HCT116 (cell line): ENCODE results near the gene IQGAP3. TPM values are rescaled to one million over a fixed set of nuclear protein-coding genes. Genes with fewer than 3 reads are reported as not detected.

Source experiments
- ATAC-seq: fragments of 200-7000 bp; cut with Tn5 transposase; 2 replicates; pipeline ENCODE4 v1.9.1; 2020; ENCODE audit warnings: mild to moderate bottlenecking, moderate library complexity
- BruUV-seq: library from RNA; stranded (reverse); fragments of 400-500 nt; replicated peaks from 2 replicates; lab custom pipeline; 2021; lab: Mats Ljungman, UMichigan
- CTCF ChIA-PET: fragments of 300-600 bp; sonication (Branson Sonifier 250); formaldehyde crosslinking; loops from one replicate; lab custom pipeline; 2021; ENCODE audit warnings: antibody characterized with exemption; lab: Charles Lee
- POLR2A ChIA-PET: fragments of 300-600, 350-600 bp; sonication (Branson Sonifier 250); formaldehyde crosslinking; loops from one replicate; lab custom pipeline; 2021; ENCODE audit warnings: antibody characterized with exemption; lab: Charles Lee
- RAD21 ChIA-PET, 2 experiments: fragments of 300-600 bp; sonication (Branson Sonifier 250); formaldehyde crosslinking; loops; one replicate each; lab custom pipeline; 2023; ENCODE audit warnings: low total read pairs in 2 of 2; ENCODE audit not compliant: uncharacterized antibody in 2 of 2, unreplicated experiment in 2 of 2, low non-redundant PET in 1 of 2; lab: Charles Lee
- DNase-seq: peaks from one replicate; pipeline ENCODE4 v3.0.0-alpha.2; 2010; ENCODE audit warnings: low read depth, low spot score
- H2AFZ ChIP-seq: fragments of 200-600 bp; shearing (Covaris generic), sonication (generic); 2 replicates; pipeline ENCODE4 v1.6.1; 2017; ENCODE audit warnings: low read depth, mixed run types, mixed read lengths, antibody characterized with exemption, low read length; ENCODE audit not compliant: poor library complexity, severe bottlenecking
- H3K27ac ChIP-seq: 2 replicates; pipeline ENCODE4 v1.5.1; 2012; ENCODE audit warnings: low read depth, low read length
- H3K27me3 ChIP-seq: fragments of 200-600 bp; sonication (generic); 2 replicates; pipeline ENCODE4 v1.6.1; 2016; ENCODE audit warnings: mixed run types, low read length, mixed read lengths; ENCODE audit not compliant: insufficient read depth
- H3K36me3 ChIP-seq, 2 experiments: fragments of 200-500 bp in 1 of 2; fragments of 200-600 bp in 1 of 2; sonication (Bioruptor generic) in 1 of 2; sonication (generic) in 1 of 2; 2 replicates each; pipeline versions ENCODE4 v1.5.1 to v1.6.1; 2014 to 2016; ENCODE audit warnings: low read length in 2 of 2, inconsistent platforms in 1 of 2, mixed read lengths in 1 of 2, mixed run types in 1 of 2; ENCODE audit not compliant: insufficient read depth in 2 of 2, control insufficient read depth in 1 of 2
- H3K4me1 ChIP-seq, 2 experiments: fragments of 200-600 bp in 1 of 2; sonication (generic) in 1 of 2; 2 replicates each; pipeline versions ENCODE4 v1.5.1 to v1.6.1; 2012 to 2017; ENCODE audit warnings: low read length in 2 of 2, inconsistent platforms in 1 of 2, mild to moderate bottlenecking in 1 of 2, mixed read lengths in 1 of 2, mixed run types in 1 of 2, moderate library complexity in 1 of 2; ENCODE audit not compliant: insufficient read depth in 2 of 2, control insufficient read depth in 1 of 2
- H3K4me2 ChIP-seq: fragments of 200-600 bp; sonication (generic); 2 replicates; pipeline ENCODE4 v1.6.1; 2017; ENCODE audit warnings: mixed run types, low read length, mixed read lengths
- H3K4me3 ChIP-seq, 2 experiments: fragments of 200-600 bp in 1 of 2; sonication (generic) in 1 of 2; replicated peaks in 1 of 2; 2 replicates each; pipeline ENCODE4 v1.5.1; 2011 to 2016; ENCODE audit warnings: low read length in 2 of 2, control low read depth in 1 of 2, low read depth in 1 of 2, mild to moderate bottlenecking in 1 of 2, mixed read lengths in 1 of 2, mixed run types in 1 of 2
- H3K79me2 ChIP-seq: fragments of 200-600 bp; sonication (generic); 2 replicates; pipeline ENCODE4 v1.6.1; 2017; ENCODE audit warnings: mild to moderate bottlenecking, mixed run types, low read length, moderate library complexity, mixed read lengths; ENCODE audit not compliant: insufficient read depth
- H3K9ac ChIP-seq: fragments of 200-600 bp; sonication (generic); 2 replicates; pipeline ENCODE4 v1.6.1; 2016; ENCODE audit warnings: low read length, mixed read lengths
- H3K9me2 ChIP-seq: fragments of 200-600 bp; sonication (generic), shearing (Covaris generic); 2 replicates; pipeline ENCODE4 v1.6.1; 2017; ENCODE audit warnings: mixed run types, mild to moderate bottlenecking, moderate library complexity; ENCODE audit not compliant: insufficient read depth
- H3K9me3 ChIP-seq, 2 experiments: fragments of 200-500 bp in 1 of 2; fragments of 200-600 bp in 1 of 2; sonication (Bioruptor generic) in 1 of 2; sonication (generic) in 1 of 2; 2 replicates each; pipeline ENCODE4 v1.6.1; 2014 to 2017; ENCODE audit warnings: low read length in 2 of 2, mixed read lengths in 2 of 2, inconsistent platforms in 1 of 2, low read depth in 1 of 2, mild to moderate bottlenecking in 1 of 2, mixed run types in 1 of 2, moderate library complexity in 1 of 2; ENCODE audit not compliant: control insufficient read depth in 1 of 2, insufficient read depth in 1 of 2
- H4K20me1 ChIP-seq: fragments of 200-600 bp; sonication (generic), shearing (Covaris generic); 2 replicates; pipeline ENCODE4 v1.6.1; 2017; ENCODE audit warnings: mixed run types, mild to moderate bottlenecking, moderate library complexity; ENCODE audit not compliant: insufficient read depth
- CBX3 ChIP-seq: IDR thresholded peaks from 2 replicates; pipeline ENCODE4 v1.6.1; 2012; ENCODE audit warnings: low read depth
- CEBPB ChIP-seq: IDR thresholded peaks from 2 replicates; pipeline ENCODE4 v1.6.1; 2012; ENCODE audit warnings: low read depth
- ELF1 ChIP-seq: IDR thresholded peaks from 2 replicates; pipeline ENCODE4 v1.6.1; 2012; ENCODE audit warnings: low read depth, borderline replicate concordance
- POLR2A ChIP-seq: IDR thresholded peaks from 2 replicates; pipeline ENCODE4 v1.7.0; 2011; ENCODE audit warnings: borderline replicate concordance; ENCODE audit not compliant: insufficient read depth, insufficient read length; ENCODE audit errors: extremely low read depth
- RAD21 ChIP-seq: IDR thresholded peaks from 2 replicates; pipeline ENCODE4 v1.6.1; 2012; ENCODE audit warnings: low read depth, mild to moderate bottlenecking
- SIN3A ChIP-seq: IDR thresholded peaks from 2 replicates; pipeline ENCODE4 v1.6.1; 2012; ENCODE audit warnings: low read depth
- SRF ChIP-seq: IDR thresholded peaks from 2 replicates; pipeline ENCODE4 v1.6.1; 2012; ENCODE audit warnings: low read depth
- TCF7L2 ChIP-seq: IDR thresholded peaks from 2 replicates; pipeline ENCODE4 v1.7.0; 2011; ENCODE audit warnings: borderline replicate concordance, inconsistent platforms; ENCODE audit not compliant: insufficient read depth, insufficient read length; ENCODE audit errors: extremely low read depth
- YY1 ChIP-seq: IDR thresholded peaks from 2 replicates; pipeline ENCODE4 v1.6.1; 2011; ENCODE audit warnings: low read length, low read depth, moderate library complexity, mild to moderate bottlenecking; ENCODE audit not compliant: insufficient replicate concordance; ENCODE audit errors: extremely low read depth
- ZFX ChIP-seq: fragments of 450-650 bp; IDR thresholded peaks from 2 replicates; pipeline ENCODE4 v1.6.1; 2017
- ZNF274 ChIP-seq: fragments of 200-500 bp; sonication (Bioruptor generic); IDR thresholded peaks from 2 replicates; pipeline ENCODE4 v1.6.1; 2014; ENCODE audit warnings: mild to moderate bottlenecking, low read depth, low read length, inconsistent platforms
- intact Hi-C: fragments of 100-400 bp; cut with micrococcal nuclease; formaldehyde crosslinking; loops from 2 replicates; pipeline ENCODE4 v1.10.0; 2022
- total RNA-seq: library from RNA; stranded (reverse); gene quantifications from one replicate; pipeline ENCODE4 v1.2.1, GENCODE V29; 2021; ENCODE audit not compliant: unreplicated experiment
- TF ChIP-seq, protein P1 (sequence below): IDR thresholded peaks from 2 replicates; pipeline ENCODE4 v1.6.1; 2011; ENCODE audit warnings: mild to moderate bottlenecking, low read length, moderate library complexity; ENCODE audit not compliant: insufficient replicate concordance; ENCODE audit errors: extremely low read depth

Gene IQGAP3
- total RNA-seq, 1 experiment from 2014 or later = 38.8 TPM

DNA sequence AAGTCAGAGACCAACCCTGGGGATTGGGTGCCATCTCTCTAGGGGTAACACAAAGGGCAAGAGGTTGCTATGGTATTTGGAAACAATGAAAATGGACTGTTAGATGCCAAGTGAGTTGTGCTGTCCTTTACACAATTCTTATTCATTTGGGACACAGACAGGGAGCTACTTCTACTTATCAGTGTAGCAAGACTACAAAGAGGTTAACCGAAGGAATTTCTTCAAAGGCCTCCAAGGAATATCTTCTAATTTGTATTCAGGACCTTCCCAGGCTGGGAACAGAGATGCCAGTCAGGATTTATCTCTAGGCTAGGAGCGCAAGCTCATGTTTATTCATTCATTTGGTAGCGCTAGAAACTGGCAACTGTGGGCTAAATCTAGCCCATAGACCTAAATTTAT is 21.8 kb upstream of the IQGAP3 start (continued):
- TF ChIP-seq TCF7L2 = no peak
- no peak for TF ChIP-seq ZFX
- no peak for TF ChIP-seq RAD21

DNA sequence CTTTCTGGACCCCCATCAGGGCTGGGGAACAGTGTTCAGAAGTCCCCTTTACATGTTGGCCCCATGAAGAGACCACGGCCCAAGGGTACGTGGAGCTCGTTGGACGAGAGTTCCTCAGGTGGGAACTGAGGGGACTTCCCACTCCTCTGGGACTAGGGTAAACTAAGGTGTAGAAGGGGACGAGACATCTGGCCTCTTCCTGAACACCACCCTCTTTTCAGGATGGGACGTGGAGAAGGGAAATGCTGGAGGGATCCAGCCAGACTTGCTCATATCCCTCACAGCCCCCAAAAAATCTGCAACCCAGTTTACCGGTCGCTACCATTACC is 21.3 kb upstream of the IQGAP3 start:
- ATAC-seq = no peak

More for the DNA sequence above, 21.3 kb upstream of the IQGAP3 start:
- Histone ChIP-seq H3K4me1 (peaks cover 4 to 19% of the 10 kb centered on the region in 2 experiments; a peak in 2 of 4 replicates), H4K20me1 (no peaks in the 10 kb centered on the region), H3K9me3 (no peaks in the 10 kb centered on the region), H3K27me3 (no peaks in the 10 kb centered on the region), H3K36me3 (peaks cover 29 to 55% of the 10 kb centered on the region in 2 experiments; a peak in 3 of 4 replicates), H3K27ac (0 out of 2 replicates have a peak overlapping the region, but pooled peaks have one; percentile 89), H2AFZ (no peak overlapping the region), H3K9me2 (no peaks in the 10 kb centered on the region), H3K4me2 (no peak overlapping the region), H3K9ac (no peak overlapping the region), H3K4me3 (no peak overlapping the region), H3K79me2 (peaks cover 38% of the 10 kb centered on the region)
- POLR2A ChIA-PET = interaction anchor here (1.1 kb wide), 2 partner anchors 68 to 92 kb away, joined by 3 read pairs; no protein-coding TSS in a partner anchor
- TF ChIP-seq, protein P1, sequence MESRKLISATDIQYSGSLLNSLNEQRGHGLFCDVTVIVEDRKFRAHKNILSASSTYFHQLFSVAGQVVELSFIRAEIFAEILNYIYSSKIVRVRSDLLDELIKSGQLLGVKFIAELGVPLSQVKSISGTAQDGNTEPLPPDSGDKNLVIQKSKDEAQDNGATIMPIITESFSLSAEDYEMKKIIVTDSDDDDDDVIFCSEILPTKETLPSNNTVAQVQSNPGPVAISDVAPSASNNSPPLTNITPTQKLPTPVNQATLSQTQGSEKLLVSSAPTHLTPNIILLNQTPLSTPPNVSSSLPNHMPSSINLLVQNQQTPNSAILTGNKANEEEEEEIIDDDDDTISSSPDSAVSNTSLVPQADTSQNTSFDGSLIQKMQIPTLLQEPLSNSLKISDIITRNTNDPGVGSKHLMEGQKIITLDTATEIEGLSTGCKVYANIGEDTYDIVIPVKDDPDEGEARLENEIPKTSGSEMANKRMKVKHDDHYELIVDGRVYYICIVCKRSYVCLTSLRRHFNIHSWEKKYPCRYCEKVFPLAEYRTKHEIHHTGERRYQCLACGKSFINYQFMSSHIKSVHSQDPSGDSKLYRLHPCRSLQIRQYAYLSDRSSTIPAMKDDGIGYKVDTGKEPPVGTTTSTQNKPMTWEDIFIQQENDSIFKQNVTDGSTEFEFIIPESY = no peak
- no peak for TF ChIP-seq ELF1
- no peak for TF ChIP-seq SRF
- TF ChIP-seq TCF7L2 = no peak
- TF ChIP-seq RAD21 = no peak
- no peak for TF ChIP-seq CBX3
- TF ChIP-seq YY1 = no peak
- no peak for TF ChIP-seq SIN3A
- no peak for TF ChIP-seq CEBPB
- TF ChIP-seq ZNF274 = no peak
- no peak for TF ChIP-seq POLR2A
- CTCF ChIA-PET = interaction anchor here (1.3 to 1.8 kb wide), 2 partner anchors 8 to 14 kb away, joined by 4 to 7 read pairs; partner anchors contain the start of gene GPATCH4
- DNase-seq = no peak
- RAD21 ChIA-PET = no interaction called here
- intact Hi-C loops = no loop called here
- BruUV-seq = no TSS peak
